IPS-NIHi7 (cell line): ENCODE data around the gene B3GNT5.

ENCODE experiments used
- DNase-seq: peaks from one replicate; pipeline ENCODE4 v3.0.0; 2012; ENCODE audit warnings: mixed read lengths; ENCODE audit errors: extremely low spot score

B3GNT5 gene

GRCh38 chr3:183318877-183319276 is 65.8 kb downstream of the B3GNT5 start:
- DNase-seq, result no peak

- DNase-seq, result no peak
These were observed 66.3 kb downstream of the B3GNT5 start for GRCh38 chr3:183319371-183319770.
